CD14-positive monocyte (primary cell): ENCODE results near the gene TACC3. TPM values are rescaled to one million over a fixed set of nuclear protein-coding genes. Genes with fewer than 3 reads are reported as not detected.

Experiments used
- DNase-seq, 3 donors: peaks; one replicate each; pipeline ENCODE4 v3.0.0-alpha.2; 2011 to 2022
- H2AFZ ChIP-seq: 2 replicates; pipeline ENCODE4 v1.6.0; 2012; ENCODE audit warnings: mild to moderate bottlenecking, low read depth, low read length, inconsistent platforms; ENCODE audit not compliant: insufficient read depth, poor library complexity, severe bottlenecking
- H3K27ac ChIP-seq, 2 donors: 1 replicate in 1 of 2; 2 replicates in 1 of 2; pipeline ENCODE4 v1.5.1; 2012 to 2013; ENCODE audit warnings: low read length in 2 of 2, control low read depth in 1 of 2, inconsistent platforms in 1 of 2, low read depth in 1 of 2, mild to moderate bottlenecking in 1 of 2
- H3K27me3 ChIP-seq, 2 donors: one replicate each; pipeline versions ENCODE4 v1.6.0 to v1.6.1; 2011 to 2013; ENCODE audit warnings: low read length in 2 of 2; ENCODE audit not compliant: control insufficient read depth in 2 of 2, insufficient read depth in 2 of 2
- H3K36me3 ChIP-seq, 2 donors: replicated peaks in 1 of 2; 1 replicate in 1 of 2; 2 replicates in 1 of 2; pipeline versions ENCODE4 v1.5.1 to v1.6.1; 2012 to 2013; ENCODE audit warnings: low read length in 2 of 2, control low read depth in 1 of 2, inconsistent platforms in 1 of 2, mild to moderate bottlenecking in 1 of 2; ENCODE audit not compliant: insufficient read depth in 2 of 2, control insufficient read depth in 1 of 2
- H3K4me1 ChIP-seq, 2 donors: 1 replicate in 1 of 2; 2 replicates in 1 of 2; pipeline versions ENCODE4 v1.5.1 to v1.6.1; 2012 to 2013; ENCODE audit warnings: low read length in 2 of 2, control low read depth in 1 of 2, inconsistent platforms in 1 of 2, mild to moderate bottlenecking in 1 of 2, moderate library complexity in 1 of 2; ENCODE audit not compliant: insufficient read depth in 2 of 2, control insufficient read depth in 1 of 2
- H3K4me2 ChIP-seq: replicated peaks from 2 replicates; pipeline ENCODE3; 2012; ENCODE audit warnings: low read length, moderate library complexity, mild to moderate bottlenecking; ENCODE audit not compliant: poor library complexity, severe bottlenecking; ENCODE audit errors: extremely low read depth
- H3K4me3 ChIP-seq, 3 experiments: fragments of 200-600 bp in 1 of 3; sonication (generic) in 1 of 3; replicated peaks in 1 of 3; 1 replicate in 2 of 3; 2 replicates in 1 of 3; pipeline ENCODE4 v1.5.1; 2011 to 2013; ENCODE audit warnings: low read length in 3 of 3, mild to moderate bottlenecking in 3 of 3, control low read depth in 2 of 3, low read depth in 2 of 3, inconsistent platforms in 1 of 3, moderate library complexity in 1 of 3
- H3K79me2 ChIP-seq: 2 replicates; pipeline ENCODE4 v1.6.0; 2012; ENCODE audit warnings: mild to moderate bottlenecking, control low read depth, inconsistent platforms, low read length, moderate library complexity; ENCODE audit not compliant: insufficient read depth
- H3K9ac ChIP-seq: 2 replicates; pipeline ENCODE4 v1.6.0; 2017; ENCODE audit warnings: low read length, mild to moderate bottlenecking; ENCODE audit not compliant: insufficient read depth, poor library complexity, severe bottlenecking
- H3K9me3 ChIP-seq, 2 donors: replicated peaks in 1 of 2; 1 replicate in 1 of 2; 2 replicates in 1 of 2; pipeline versions ENCODE4 v1.5.1 to v1.6.1; 2012 to 2013; ENCODE audit warnings: low read length in 2 of 2, control low read depth in 1 of 2; ENCODE audit not compliant: control insufficient read depth in 1 of 2, insufficient read depth in 1 of 2
- H4K20me1 ChIP-seq: 2 replicates; pipeline ENCODE4 v1.6.0; 2012; ENCODE audit warnings: mild to moderate bottlenecking, low read length, control low read depth, moderate library complexity; ENCODE audit not compliant: insufficient read depth
- H3K27ac Mint-ChIP-seq, 7 donors: one replicate each; pipeline ENCODE4 v1.8.0; 2020; ENCODE audit warnings: mild to moderate bottlenecking in 7 of 7, mixed read lengths in 7 of 7, moderate library complexity in 6 of 7, inconsistent platforms in 2 of 7
- H3K27me3 Mint-ChIP-seq, 3 donors: one replicate each; pipeline ENCODE4 v1.8.0; 2021 to 2022; ENCODE audit warnings: low read depth in 3 of 3, mild to moderate bottlenecking in 3 of 3, mixed read lengths in 3 of 3, moderate library complexity in 3 of 3, inconsistent platforms in 1 of 3
- H3K36me3 Mint-ChIP-seq, 2 donors: one replicate each; pipeline ENCODE4 v1.8.0; 2020; ENCODE audit warnings: mixed read lengths in 2 of 2, inconsistent platforms in 1 of 2, mild to moderate bottlenecking in 1 of 2
- H3K4me1 Mint-ChIP-seq: one replicate; pipeline ENCODE4 v1.8.0; 2020; ENCODE audit warnings: mild to moderate bottlenecking, mixed read lengths
- H3K4me3 Mint-ChIP-seq, 2 donors: one replicate each; pipeline ENCODE4 v1.8.0; 2020; ENCODE audit warnings: mild to moderate bottlenecking in 2 of 2, mixed read lengths in 2 of 2, moderate library complexity in 1 of 2
- H3K9me3 Mint-ChIP-seq, 7 donors: one replicate each; pipeline ENCODE4 v1.8.0; 2020 to 2022; ENCODE audit warnings: mixed read lengths in 7 of 7, mild to moderate bottlenecking in 6 of 7, moderate library complexity in 6 of 7, inconsistent platforms in 2 of 7
- WGBS: methylation state at CpG from one replicate; pipeline ENCODE4 v1.1.5; 2013; ENCODE audit warnings: missing lambda C conversion rate; ENCODE audit not compliant: insufficient coverage; 5-methylcytosine and 5-hydroxymethylcytosine counted together
- intact Hi-C, 2 donors: fragments of 100-400 bp; cut with micrococcal nuclease; formaldehyde crosslinking; loops; one replicate each; pipeline versions ENCODE4 v1.15.0 to v1.15.1; 2023
- polyA plus RNA-seq, 3 donors: library from polyadenylated mRNA; depleted of rRNA in 1 of 3; unstranded in 2 of 3; stranded (reverse) in 1 of 3; fragments of 300-500 nt in 2 of 3; fragments of >200 nt in 1 of 3; fragmentation: Illumina TruSeq in 2 of 3; gene quantifications; 1 replicate in 2 of 3; 2 replicates in 1 of 3; pipeline ENCODE4 v1.2.3, GENCODE V29; 2012 to 2021
- TF ChIP-seq, protein P1 (sequence below): fragments of 200-600 bp; IDR thresholded peaks from one replicate; pipeline ENCODE4 v1.8.0; 2022; ENCODE audit warnings: antibody characterized with exemption, mild to moderate bottlenecking

Gene TACC3
- polyA plus RNA-seq, 3 donors, result 43.7 to 84.2 (median 56.6) TPM

DNA sequence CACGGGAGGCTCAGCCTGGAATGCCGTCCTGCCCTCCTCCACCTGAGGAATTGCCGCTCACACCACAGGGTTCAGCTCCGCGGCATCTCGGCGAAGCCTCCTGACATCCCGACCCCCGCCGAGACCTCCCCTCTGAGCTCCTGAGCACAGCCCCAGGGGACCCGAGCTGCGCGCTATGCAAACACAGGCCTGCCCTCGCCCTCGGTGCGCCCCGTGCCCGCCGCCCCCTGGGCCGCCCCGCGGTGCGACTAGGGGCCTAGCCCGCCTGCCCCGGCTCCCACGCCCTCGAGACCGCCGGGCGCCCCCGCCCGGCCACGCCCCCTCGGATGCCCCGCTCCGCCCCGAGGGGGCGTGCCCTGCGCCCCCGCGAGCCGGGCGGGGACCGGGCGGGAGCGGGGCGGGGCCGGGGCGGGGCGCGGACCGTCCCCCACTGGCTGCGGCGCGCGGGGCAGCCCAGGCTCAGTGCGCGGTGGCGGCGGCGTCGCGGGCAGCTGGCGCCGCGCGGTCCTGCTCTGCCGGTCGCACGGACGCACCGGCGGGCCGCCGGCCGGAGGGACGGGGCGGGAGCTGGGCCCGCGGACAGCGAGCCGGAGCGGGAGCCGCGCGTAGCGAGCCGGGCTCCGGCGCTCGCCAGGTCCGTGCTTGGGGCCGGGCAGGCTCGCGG, 71.6 kb downstream of the TACC3 start, which contains the start of gene FGFR3:
FGFR3 (plus strand) TSS at position 462 of the 664 bp plus-strand sequence. CDS start 642 bp downstream, outside the sequence.
- TF ChIP-seq, protein P1, sequence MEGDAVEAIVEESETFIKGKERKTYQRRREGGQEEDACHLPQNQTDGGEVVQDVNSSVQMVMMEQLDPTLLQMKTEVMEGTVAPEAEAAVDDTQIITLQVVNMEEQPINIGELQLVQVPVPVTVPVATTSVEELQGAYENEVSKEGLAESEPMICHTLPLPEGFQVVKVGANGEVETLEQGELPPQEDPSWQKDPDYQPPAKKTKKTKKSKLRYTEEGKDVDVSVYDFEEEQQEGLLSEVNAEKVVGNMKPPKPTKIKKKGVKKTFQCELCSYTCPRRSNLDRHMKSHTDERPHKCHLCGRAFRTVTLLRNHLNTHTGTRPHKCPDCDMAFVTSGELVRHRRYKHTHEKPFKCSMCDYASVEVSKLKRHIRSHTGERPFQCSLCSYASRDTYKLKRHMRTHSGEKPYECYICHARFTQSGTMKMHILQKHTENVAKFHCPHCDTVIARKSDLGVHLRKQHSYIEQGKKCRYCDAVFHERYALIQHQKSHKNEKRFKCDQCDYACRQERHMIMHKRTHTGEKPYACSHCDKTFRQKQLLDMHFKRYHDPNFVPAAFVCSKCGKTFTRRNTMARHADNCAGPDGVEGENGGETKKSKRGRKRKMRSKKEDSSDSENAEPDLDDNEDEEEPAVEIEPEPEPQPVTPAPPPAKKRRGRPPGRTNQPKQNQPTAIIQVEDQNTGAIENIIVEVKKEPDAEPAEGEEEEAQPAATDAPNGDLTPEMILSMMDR, result no peak
- H3K9ac ChIP-seq, result no peak within 1 kb of the TSS
- peaks cover 5 to 16% of the 10 kb centered on the region in 2 donors for H3K4me1 ChIP-seq
- no peaks in the 10 kb centered on the region for H3K9me3 ChIP-seq
- 1% methylated on average over 94 of the region's 95 CpGs for WGBS
- H4K20me1 ChIP-seq, result no peaks in the 10 kb centered on the region
- H3K36me3 Mint-ChIP-seq, result no peaks in the 10 kb centered on the region
- H3K4me1 Mint-ChIP-seq, result peaks cover 2% of the 10 kb centered on the region
- no peak for DNase-seq
- H3K36me3 ChIP-seq, result no peaks in the 10 kb centered on the region
- H3K9me3 Mint-ChIP-seq, result peaks cover 0 to 5% (median 3%) of the 10 kb centered on the region in 7 donors
- no peak within 1 kb of the TSS for H3K4me3 ChIP-seq
- no peaks in the 10 kb centered on the region for H3K79me2 ChIP-seq
- peak within 1 kb of the TSS; percentile 27 to 70 for H3K4me3 Mint-ChIP-seq
- intact Hi-C loops, result no loop called here
- peaks cover 44 to 66% (median 47%) of the 10 kb centered on the region in 3 donors for H3K27me3 Mint-ChIP-seq
- H3K27me3 ChIP-seq, result peaks cover 16 to 56% of the 10 kb centered on the region in 2 donors
- H3K4me2 ChIP-seq, result peak within 1 kb of the TSS; percentile 59
- no peak within 1 kb of the TSS for H2AFZ ChIP-seq
- H3K27ac Mint-ChIP-seq, result no peak within 1 kb of the TSS
- no peak within 1 kb of the TSS for H3K27ac ChIP-seq

- Histone ChIP-seq H3K4me1 (peaks cover 5 to 16% of the 10 kb centered on the region in 2 donors), H3K36me3 (no peaks in the 10 kb centered on the region), H3K9me3 (no peaks in the 10 kb centered on the region), H3K79me2 (no peaks in the 10 kb centered on the region), H3K27ac (no peak overlapping the region), H2AFZ (no peak overlapping the region), H3K9ac (no peak overlapping the region), H3K4me3 (no peak overlapping the region), H3K4me2 (peak overlapping the region; percentile 56), H4K20me1 (no peaks in the 10 kb centered on the region), H3K27me3 (peaks cover 16 to 56% of the 10 kb centered on the region in 2 donors)
- no peak for DNase-seq
- peaks cover 44 to 63% (median 47%) of the 10 kb centered on the region in 3 donors for H3K27me3 Mint-ChIP-seq
- H3K9me3 Mint-ChIP-seq, result peaks cover 0 to 5% (median 3%) of the 10 kb centered on the region in 7 donors
- H3K27ac Mint-ChIP-seq, result no peak overlapping the region
- under 1% methylated on average over 35 of the region's 44 CpGs for WGBS
- H3K4me3 Mint-ChIP-seq, result no peak overlapping the region
- H3K36me3 Mint-ChIP-seq, result no peaks in the 10 kb centered on the region
- TF ChIP-seq, protein P1, result no peak
- peaks cover 2% of the 10 kb centered on the region for H3K4me1 Mint-ChIP-seq
- intact Hi-C loops, result no loop called here
Measured at GRCh38 chr4:1793496-1793840, 72.1 kb downstream of the TACC3 start.
